Measurements from ENCODE around the gene MCC.

DNA sequence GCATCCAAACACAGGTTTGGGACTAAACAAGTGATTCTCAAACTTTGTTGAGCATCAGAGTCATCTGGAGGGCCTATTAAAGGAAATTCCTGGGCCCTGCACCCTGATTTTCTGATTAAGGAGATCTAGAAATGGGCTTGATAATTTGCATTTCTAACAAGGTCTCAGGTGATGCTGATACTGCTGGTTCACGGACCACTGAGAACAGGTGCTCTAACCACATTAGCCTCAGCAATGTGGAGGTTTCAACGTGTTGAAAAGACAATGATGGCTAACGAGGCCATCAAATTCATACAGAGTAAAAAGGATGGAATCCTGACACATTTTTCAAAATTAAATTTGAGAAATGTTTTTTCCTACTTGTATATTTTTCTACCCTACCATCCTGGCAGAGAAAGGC, 225.6 kb downstream of the MCC start:
- TF ChIP-seq, protein P1, sequence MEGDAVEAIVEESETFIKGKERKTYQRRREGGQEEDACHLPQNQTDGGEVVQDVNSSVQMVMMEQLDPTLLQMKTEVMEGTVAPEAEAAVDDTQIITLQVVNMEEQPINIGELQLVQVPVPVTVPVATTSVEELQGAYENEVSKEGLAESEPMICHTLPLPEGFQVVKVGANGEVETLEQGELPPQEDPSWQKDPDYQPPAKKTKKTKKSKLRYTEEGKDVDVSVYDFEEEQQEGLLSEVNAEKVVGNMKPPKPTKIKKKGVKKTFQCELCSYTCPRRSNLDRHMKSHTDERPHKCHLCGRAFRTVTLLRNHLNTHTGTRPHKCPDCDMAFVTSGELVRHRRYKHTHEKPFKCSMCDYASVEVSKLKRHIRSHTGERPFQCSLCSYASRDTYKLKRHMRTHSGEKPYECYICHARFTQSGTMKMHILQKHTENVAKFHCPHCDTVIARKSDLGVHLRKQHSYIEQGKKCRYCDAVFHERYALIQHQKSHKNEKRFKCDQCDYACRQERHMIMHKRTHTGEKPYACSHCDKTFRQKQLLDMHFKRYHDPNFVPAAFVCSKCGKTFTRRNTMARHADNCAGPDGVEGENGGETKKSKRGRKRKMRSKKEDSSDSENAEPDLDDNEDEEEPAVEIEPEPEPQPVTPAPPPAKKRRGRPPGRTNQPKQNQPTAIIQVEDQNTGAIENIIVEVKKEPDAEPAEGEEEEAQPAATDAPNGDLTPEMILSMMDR (IDR thresholded peaks at IDR 0.05; ENCODE audit: insufficient read depth, low read length, poor library complexity, severe bottlenecking) = no peak
- TF ChIP-seq EZH2phosphoT487 (conservative IDR thresholded peaks at IDR 0.05; ENCODE audit: low read length) = no peak
